Immature natural killer cell (primary cell): ENCODE measurements around the gene PARL. TPM values are rescaled to one million over a fixed set of nuclear protein-coding genes. Genes with fewer than 3 reads are reported as not detected.

Source experiments
- DNase-seq, 3 donors: peaks; one replicate each; pipeline ENCODE4 v3.0.0; 2022; ENCODE audit warnings: mixed read lengths in 1 of 3
- H3K27ac Mint-ChIP-seq, 6 donors: one replicate each; pipeline ENCODE4 v1.8.0; 2020; ENCODE audit warnings: mixed read lengths in 6 of 6, mild to moderate bottlenecking in 5 of 6, inconsistent platforms in 4 of 6, moderate library complexity in 3 of 6
- H3K27me3 Mint-ChIP-seq, 3 donors: one replicate each; pipeline ENCODE4 v1.8.0; 2020 to 2021; ENCODE audit warnings: low read depth in 3 of 3, mild to moderate bottlenecking in 3 of 3, mixed read lengths in 3 of 3, moderate library complexity in 3 of 3, inconsistent platforms in 1 of 3
- H3K36me3 Mint-ChIP-seq, 3 donors: one replicate each; pipeline ENCODE4 v1.8.0; 2020; ENCODE audit warnings: mixed read lengths in 3 of 3, inconsistent platforms in 2 of 3, mild to moderate bottlenecking in 2 of 3
- H3K4me1 Mint-ChIP-seq, 2 donors: one replicate each; pipeline ENCODE4 v1.8.0; 2020; ENCODE audit warnings: inconsistent platforms in 2 of 2, mild to moderate bottlenecking in 2 of 2, mixed read lengths in 2 of 2, moderate library complexity in 1 of 2
- H3K4me3 Mint-ChIP-seq, 5 donors: one replicate each; pipeline ENCODE4 v1.8.0; 2020; ENCODE audit warnings: mild to moderate bottlenecking in 5 of 5, mixed read lengths in 5 of 5, inconsistent platforms in 3 of 5, moderate library complexity in 3 of 5
- H3K9me3 Mint-ChIP-seq, 6 donors: one replicate each; pipeline ENCODE4 v1.8.0; 2020; ENCODE audit warnings: mild to moderate bottlenecking in 6 of 6, mixed read lengths in 6 of 6, inconsistent platforms in 4 of 6, moderate library complexity in 3 of 6
- polyA plus RNA-seq, 3 donors: library from polyadenylated mRNA; unstranded; fragments of 300-500 nt; fragmentation: Illumina TruSeq; gene quantifications; one replicate each; pipeline ENCODE4 v1.2.3, GENCODE V29; 2021

Gene PARL
- polyA plus RNA-seq, 3 donors from 2014 or later = 82.7 to 180 (median 120) TPM

GRCh38 chr3:183826448-183827250 is 58.0 kb downstream of the PARL start:
- H3K9me3 Mint-ChIP-seq = no peaks in the 10 kb centered on the region
- H3K4me3 Mint-ChIP-seq = peak overlapping the region; percentile 66 to 81 (median 79)
- peaks cover 17 to 18% of the 10 kb centered on the region in 2 donors for H3K4me1 Mint-ChIP-seq
- H3K27ac Mint-ChIP-seq = peak overlapping the region in 4 of 6 donors; percentile 7 to 66 (median 43)
- H3K27me3 Mint-ChIP-seq = peaks cover 1 to 3% (median 3%) of the 10 kb centered on the region in 3 donors
- peaks cover 0 to 6% (median under 1%) of the 10 kb centered on the region in 3 donors for H3K36me3 Mint-ChIP-seq
- DNase-seq = no peak

DNA sequence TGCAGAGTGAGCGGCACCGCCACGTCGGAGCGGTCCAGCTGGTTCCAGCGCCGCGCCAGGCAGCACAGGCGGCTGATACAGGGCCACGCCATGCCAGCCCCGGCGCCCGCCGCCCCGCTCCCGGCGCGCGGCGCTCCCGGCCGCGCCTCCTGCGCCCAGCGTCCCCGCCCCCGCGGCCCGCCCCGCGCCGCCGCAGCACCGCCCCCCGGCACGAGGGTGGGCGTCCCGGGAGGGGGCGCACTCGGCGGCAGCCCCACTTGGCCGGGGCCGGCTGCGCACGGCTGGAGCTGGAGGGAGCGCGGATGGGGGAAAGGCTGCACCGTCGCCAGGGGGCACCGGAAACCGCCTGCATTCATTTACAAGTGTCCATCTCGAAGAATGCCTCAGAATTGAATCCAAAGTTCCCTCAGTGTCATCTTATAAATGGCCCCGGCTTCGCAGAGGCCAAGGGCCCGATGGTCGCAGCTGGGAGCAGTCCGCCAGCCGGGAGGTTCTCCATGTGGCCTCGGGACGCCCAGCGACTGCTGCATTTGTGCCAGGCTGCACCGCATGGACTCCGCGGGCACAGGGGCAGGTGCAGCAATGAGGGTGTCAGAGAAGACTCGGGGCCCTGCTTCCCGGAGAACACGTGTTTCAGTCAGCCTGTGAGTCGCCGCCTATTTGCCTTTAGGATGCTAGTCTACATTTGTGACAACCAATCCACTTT is 59.1 kb downstream of the PARL start, which contains the start of gene MAP6D1:
MAP6D1 (minus strand) TSS at position 122 of the 706 bp plus-strand sequence; CDS start at position 92, 30 bp downstream.
- Mint-ChIP-seq H3K27ac (peak within 1 kb of the TSS in 5 of 6 donors; percentile 26 to 81 (median 66)), H3K27me3 (peaks cover 1 to 3% (median 3%) of the 10 kb centered on the region in 3 donors), H3K9me3 (no peaks in the 10 kb centered on the region), H3K36me3 (peaks cover 0 to 6% (median 0%) of the 10 kb centered on the region in 3 donors), H3K4me3 (peak within 1 kb of the TSS; percentile 82 to 90 (median 85)), H3K4me1 (peaks cover 17 to 18% of the 10 kb centered on the region in 2 donors)
- peak; percentile 28 to 43 (median 38) for DNase-seq

- Mint-ChIP-seq H3K4me1 (peaks cover 17 to 18% of the 10 kb centered on the region in 2 donors), H3K36me3 (peaks cover 0 to 6% (median 0%) of the 10 kb centered on the region in 3 donors), H3K27ac (no peak overlapping the region), H3K9me3 (no peaks in the 10 kb centered on the region), H3K4me3 (peak overlapping the region; percentile 82 to 90 (median 85)), H3K27me3 (peaks cover 1 to 3% (median 3%) of the 10 kb centered on the region in 3 donors)
- peak in 2 of 3 donors; percentile 3 to 12 for DNase-seq
Observed at GRCh38 chr3:183824761-183825455, 59.8 kb downstream of the PARL start.

- DNase-seq = no peak
- peak overlapping the region in 1 of 6 donors; percentile 21 for H3K27ac Mint-ChIP-seq
- peak overlapping the region; percentile 82 to 90 (median 85) for H3K4me3 Mint-ChIP-seq
- peaks cover 1 to 3% (median 3%) of the 10 kb centered on the region in 3 donors for H3K27me3 Mint-ChIP-seq
- peaks cover 0 to 2% (median 0%) of the 10 kb centered on the region in 3 donors for H3K36me3 Mint-ChIP-seq
- H3K4me1 Mint-ChIP-seq = peaks cover 17 to 18% of the 10 kb centered on the region in 2 donors
- no peaks in the 10 kb centered on the region for H3K9me3 Mint-ChIP-seq
Observed at GRCh38 chr3:183823963-183824362, 60.7 kb downstream of the PARL start.

GRCh38 chr3:183822631-183823030 is 62.0 kb downstream of the PARL start:
- no peaks in the 10 kb centered on the region for H3K9me3 Mint-ChIP-seq
- no peak overlapping the region for H3K27ac Mint-ChIP-seq
- no peak for DNase-seq
- peaks cover 1 to 3% (median 3%) of the 10 kb centered on the region in 3 donors for H3K27me3 Mint-ChIP-seq
- H3K4me1 Mint-ChIP-seq = peaks cover 17 to 18% of the 10 kb centered on the region in 2 donors
- no peaks in the 10 kb centered on the region for H3K36me3 Mint-ChIP-seq
- H3K4me3 Mint-ChIP-seq = peak overlapping the region in 1 of 5 donors; percentile 17

- no peaks in the 10 kb centered on the region for H3K9me3 Mint-ChIP-seq
- no peak overlapping the region for H3K27ac Mint-ChIP-seq
- peaks cover 0 to 6% (median 4%) of the 10 kb centered on the region in 3 donors for H3K36me3 Mint-ChIP-seq
- DNase-seq = no peak
- peaks cover 10 to 15% of the 10 kb centered on the region in 2 donors for H3K4me1 Mint-ChIP-seq
- peaks cover 3% of the 10 kb centered on the region in 3 donors for H3K27me3 Mint-ChIP-seq
- H3K4me3 Mint-ChIP-seq = no peak overlapping the region
Observed at GRCh38 chr3:183819831-183820230, 64.8 kb downstream of the PARL start.

DNA sequence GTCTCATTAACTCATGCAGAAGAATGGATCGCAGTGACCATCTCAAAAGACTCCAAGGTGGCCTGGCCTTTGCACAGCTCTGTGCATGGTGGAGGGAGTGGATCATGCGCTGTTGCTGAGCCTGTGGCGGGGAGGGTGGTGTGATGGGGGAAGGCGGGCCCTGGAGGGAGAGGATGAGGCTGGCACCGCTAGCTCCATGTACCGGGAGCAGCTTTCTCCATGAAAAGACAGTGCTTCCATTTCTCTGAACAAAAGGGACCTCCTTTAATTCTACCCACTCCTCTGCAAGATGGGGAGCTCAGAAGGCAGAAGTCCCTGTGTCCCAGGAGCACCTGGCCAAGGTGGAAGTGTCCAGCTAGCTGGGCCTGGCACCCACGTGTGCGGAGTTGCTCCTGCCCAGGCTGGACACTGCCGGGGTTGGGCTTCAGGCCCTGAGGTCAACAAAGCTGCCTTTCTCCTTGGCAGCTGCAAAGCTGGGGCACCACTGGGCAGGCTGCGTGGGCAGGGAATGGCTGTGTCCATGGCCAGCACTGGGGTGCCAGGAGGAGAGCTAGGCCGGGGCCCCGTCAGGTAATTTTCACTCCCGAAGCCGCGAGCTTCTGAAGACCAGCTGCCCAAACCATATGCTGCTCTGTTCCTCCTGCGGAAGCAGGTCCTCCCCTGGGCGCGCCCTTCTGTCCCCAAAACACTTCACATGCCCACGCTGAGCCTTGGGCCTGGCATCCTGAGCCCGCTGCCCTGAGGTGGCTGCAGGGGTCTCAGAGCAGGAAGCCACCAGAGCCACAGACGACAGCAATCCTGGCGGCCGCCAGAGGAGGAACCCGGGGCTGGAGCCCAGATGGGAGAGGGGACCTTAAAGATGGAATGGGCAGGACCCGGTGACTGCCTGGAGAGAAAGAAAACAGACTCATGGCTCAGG is 65.7 kb downstream of the PARL start:
- no peak overlapping the region for H3K4me3 Mint-ChIP-seq
- H3K36me3 Mint-ChIP-seq = peaks cover 0 to 9% (median 4%) of the 10 kb centered on the region in 3 donors
- H3K27ac Mint-ChIP-seq = no peak overlapping the region

GRCh38 chr3:183818041-183818620 is 66.5 kb downstream of the PARL start:
- peaks cover 0 to 5% of the 10 kb centered on the region in 2 donors for H3K4me1 Mint-ChIP-seq
- no peaks in the 10 kb centered on the region for H3K9me3 Mint-ChIP-seq
- H3K4me3 Mint-ChIP-seq = no peak overlapping the region
- H3K27me3 Mint-ChIP-seq = peaks cover 0 to 2% (median 0%) of the 10 kb centered on the region in 3 donors
- peaks cover 0 to 9% (median 7%) of the 10 kb centered on the region in 3 donors for H3K36me3 Mint-ChIP-seq
- H3K27ac Mint-ChIP-seq = no peak overlapping the region
- DNase-seq = no peak

More for the DNA sequence above, 65.7 kb downstream of the PARL start:
- peaks cover 4 to 9% of the 10 kb centered on the region in 2 donors for H3K4me1 Mint-ChIP-seq
- peaks cover 1 to 3% (median 2%) of the 10 kb centered on the region in 3 donors for H3K27me3 Mint-ChIP-seq
- no peaks in the 10 kb centered on the region for H3K9me3 Mint-ChIP-seq
- no peak for DNase-seq

DNA sequence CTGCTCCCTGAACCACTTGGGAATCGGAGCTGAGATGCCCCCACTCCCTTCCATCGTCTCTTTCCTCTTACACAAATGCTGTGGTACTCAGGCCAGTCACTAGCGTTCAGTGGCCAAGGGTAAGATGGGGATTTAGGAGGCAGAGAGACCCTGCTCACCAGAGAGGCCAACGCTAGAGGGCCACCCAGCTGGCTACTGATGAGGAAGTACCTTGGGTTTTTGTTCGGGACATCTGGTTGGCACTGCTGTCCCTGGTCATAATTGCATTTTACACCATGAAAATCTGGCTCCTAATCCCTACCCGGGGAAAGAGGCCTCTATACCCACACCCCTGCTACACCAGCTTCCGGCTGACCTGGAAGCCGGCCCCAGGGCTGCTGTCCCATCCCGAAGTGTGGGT is 67.0 kb downstream of the PARL start:
- no peak for DNase-seq
- H3K4me3 Mint-ChIP-seq = no peak overlapping the region
- H3K4me1 Mint-ChIP-seq = peaks cover 0 to 5% of the 10 kb centered on the region in 2 donors
- H3K9me3 Mint-ChIP-seq = no peaks in the 10 kb centered on the region
- peaks cover 0 to 2% (median 0%) of the 10 kb centered on the region in 3 donors for H3K27me3 Mint-ChIP-seq
- no peak overlapping the region for H3K27ac Mint-ChIP-seq
- H3K36me3 Mint-ChIP-seq = peaks cover 0 to 12% (median 9%) of the 10 kb centered on the region in 3 donors

GRCh38 chr3:183816681-183817510 is 67.8 kb downstream of the PARL start:
- Mint-ChIP-seq H3K4me1 (peaks cover 0 to 3% of the 10 kb centered on the region in 2 donors), H3K36me3 (peaks cover 0 to 13% (median 9%) of the 10 kb centered on the region in 3 donors), H3K4me3 (no peak overlapping the region), H3K27ac (no peak overlapping the region), H3K9me3 (no peaks in the 10 kb centered on the region), H3K27me3 (peaks cover 0 to 2% (median 0%) of the 10 kb centered on the region in 3 donors)
- no peak for DNase-seq

GRCh38 chr3:183815951-183816475 is 68.7 kb downstream of the PARL start:
- H3K4me3 Mint-ChIP-seq = no peak overlapping the region
- H3K9me3 Mint-ChIP-seq = no peaks in the 10 kb centered on the region
- peak overlapping the region in 2 of 6 donors; percentile 31 to 65 for H3K27ac Mint-ChIP-seq
- no peak for DNase-seq
- peaks cover 0 to 21% (median 11%) of the 10 kb centered on the region in 3 donors for H3K36me3 Mint-ChIP-seq
- peaks cover 0 to 2% (median 0%) of the 10 kb centered on the region in 3 donors for H3K27me3 Mint-ChIP-seq
- peaks cover 0 to 3% of the 10 kb centered on the region in 2 donors for H3K4me1 Mint-ChIP-seq
